Stimulated activated naive CD4-positive, alpha-beta T cell (primary cell): ENCODE results near the gene BEX4.
A peak's percentile ranks its signal among the peaks of the same experiment; 100 is the strongest.
"Not testable (repeated sequence)": the region's sequence is repeated elsewhere in the genome, so short reads cannot be mapped to it uniquely, and the experiment has no call there.

Experiments
- DNase-seq, 6 experiments: peaks; one replicate each; lab custom pipeline; 2025; lab: John Stamatoyannopoulos, UW

The BEX4 gene

GRCh38 chrX:103214870-103215424 is at the start of gene BEX4:
Gene BEX4, plus strand, starts transcription at chrX:103215108. Its CDS starts 1,046 bp downstream, at chrX:103216154.
- peak; percentile 64 to 81 (median 77) for DNase-seq

GRCh38 chrX:103170216-103170615 is 44.7 kb upstream of the BEX4 start:
- no peak for DNase-seq

GRCh38 chrX:103171353-103171752 is 43.6 kb upstream of the BEX4 start:
- no peak for DNase-seq

- DNase-seq: not testable (repeated sequence)
Observed at GRCh38 chrX:103175256-103175655, 39.7 kb upstream of the BEX4 start.

- DNase-seq: peak; percentile 16 to 56 (median 39)
Observed at GRCh38 chrX:103175944-103176753, 38.8 kb upstream of the BEX4 start.

GRCh38 chrX:103177556-103177955 is 37.4 kb upstream of the BEX4 start:
- no peak for DNase-seq

GRCh38 chrX:103183912-103184311 is 31.0 kb upstream of the BEX4 start:
- DNase-seq: no peak

GRCh38 chrX:103187953-103188475 is 26.9 kb upstream of the BEX4 start:
- no peak for DNase-seq

- DNase-seq: no peak
Observed at GRCh38 chrX:103197721-103198306, 17.1 kb upstream of the BEX4 start.

- not testable (repeated sequence) for DNase-seq
Observed at GRCh38 chrX:103198668-103199067, 16.2 kb upstream of the BEX4 start.

- DNase-seq: no peak
Observed at GRCh38 chrX:103201041-103201440, 13.9 kb upstream of the BEX4 start.

- DNase-seq: no peak
Observed at GRCh38 chrX:103210056-103210455, 4.9 kb upstream of the BEX4 start.

- DNase-seq: peak in 5 of 6 experiments; percentile 4 to 54 (median 28)
Observed at GRCh38 chrX:103211012-103211715, 3.7 kb upstream of the BEX4 start.

GRCh38 chrX:103212749-103213457 is 2.0 kb upstream of the BEX4 start:
- DNase-seq: no peak

- DNase-seq: peak; percentile 24 to 61 (median 42)
Observed at GRCh38 chrX:103215425-103215991, 600 bp downstream of the BEX4 start.

GRCh38 chrX:103220511-103221323 is 5.8 kb downstream of the BEX4 start:
- DNase-seq: no peak

- DNase-seq: not testable (repeated sequence)
Observed at GRCh38 chrX:103225918-103226317, 11.0 kb downstream of the BEX4 start.

- no peak for DNase-seq
Observed at GRCh38 chrX:103233263-103233662, 18.4 kb downstream of the BEX4 start.

GRCh38 chrX:103234869-103235268 is 20.0 kb downstream of the BEX4 start:
- no peak for DNase-seq

- not testable (repeated sequence) for DNase-seq
Observed at GRCh38 chrX:103235608-103236007, 20.7 kb downstream of the BEX4 start.
